ENCODE results near the gene CHMP4B. TPM values are rescaled to one million over a fixed set of nuclear protein-coding genes. Genes with fewer than 3 reads are reported as not detected.

The CHMP4B gene
- total and polyA plus RNA-seq, 2 donors (not counting 1 experiment from before 2014, with no cell fraction given) = 62.3 to 83.9 TPM

- DNase-seq = no peak
- WGBS (ENCODE audit: insufficient coverage) = 94% methylated on average over 9 of the region's 9 CpGs
- peak overlapping the region; percentile 37 for H3K27ac Mint-ChIP-seq
Observed at GRCh38 chr20:33861458-33861857, 50.3 kb downstream of the CHMP4B start.

GRCh38 chr20:33862709-33863403 lies 51.7 kb downstream of the CHMP4B start:
- Histone ChIP-seq H2AFZ (ENCODE audit: insufficient read depth, low read depth, low read length, poor library complexity, severe bottlenecking) (peak overlapping the region; percentile 34), H3K4me2 (replicated peaks; ENCODE audit: low read depth, low read length, poor library complexity, severe bottlenecking) (peak overlapping the region; percentile 40), H4K20me1 (ENCODE audit: control insufficient read depth, insufficient read depth, low read length, poor library complexity, severe bottlenecking) (no peaks in the 10 kb centered on the region), H3K79me2 (ENCODE audit: control insufficient read depth, insufficient read depth, low read length) (no peaks in the 10 kb centered on the region), H3K27ac (ENCODE audit: low read length in 2 of 2) (no peak overlapping the region), H3K4me1 (ENCODE audit: control insufficient read depth in 2 of 2, insufficient read depth in 2 of 2, low read length in 2 of 2) (peaks cover 25 to 28% of the 10 kb centered on the region in 2 donors), H3K9me3 (ENCODE audit: control extremely low read depth in 1 of 3, control insufficient read depth in 2 of 3, insufficient read depth in 1 of 3, low read length in 2 of 3) (no peaks in the 10 kb centered on the region), H3K9ac (ENCODE audit: low read length) (no peak overlapping the region), H3K4me3 (ENCODE audit: control extremely low read depth in 1 of 5, extremely low read depth in 1 of 5, insufficient read depth in 1 of 5, low read depth in 2 of 5, low read length in 4 of 5) (no peak overlapping the region), H3K27me3 (replicated peaks in 1 of 4; ENCODE audit: control extremely low read depth in 1 of 4, control insufficient read depth in 3 of 4, insufficient read depth in 4 of 4, low read length in 3 of 4) (no peaks in the 10 kb centered on the region), H3K36me3 (replicated peaks in 1 of 2; ENCODE audit: control extremely low read depth in 1 of 2, control insufficient read depth in 1 of 2, extremely low read depth in 1 of 2, insufficient read depth in 2 of 2, low read length in 1 of 2) (no peaks in the 10 kb centered on the region)
- CTCF ChIA-PET = interaction anchor here (0.6 to 3.5 kb wide), 13 partner anchors 10 to 268 kb away, joined by 3 to 30 read pairs (median 4); no protein-coding TSS in a partner anchor
- POLR2A ChIA-PET = interaction anchor here (0.6 kb wide), 1 partner anchor 9 kb away, joined by 3 read pairs; no protein-coding TSS in a partner anchor
- TF ChIP-seq, protein P1, sequence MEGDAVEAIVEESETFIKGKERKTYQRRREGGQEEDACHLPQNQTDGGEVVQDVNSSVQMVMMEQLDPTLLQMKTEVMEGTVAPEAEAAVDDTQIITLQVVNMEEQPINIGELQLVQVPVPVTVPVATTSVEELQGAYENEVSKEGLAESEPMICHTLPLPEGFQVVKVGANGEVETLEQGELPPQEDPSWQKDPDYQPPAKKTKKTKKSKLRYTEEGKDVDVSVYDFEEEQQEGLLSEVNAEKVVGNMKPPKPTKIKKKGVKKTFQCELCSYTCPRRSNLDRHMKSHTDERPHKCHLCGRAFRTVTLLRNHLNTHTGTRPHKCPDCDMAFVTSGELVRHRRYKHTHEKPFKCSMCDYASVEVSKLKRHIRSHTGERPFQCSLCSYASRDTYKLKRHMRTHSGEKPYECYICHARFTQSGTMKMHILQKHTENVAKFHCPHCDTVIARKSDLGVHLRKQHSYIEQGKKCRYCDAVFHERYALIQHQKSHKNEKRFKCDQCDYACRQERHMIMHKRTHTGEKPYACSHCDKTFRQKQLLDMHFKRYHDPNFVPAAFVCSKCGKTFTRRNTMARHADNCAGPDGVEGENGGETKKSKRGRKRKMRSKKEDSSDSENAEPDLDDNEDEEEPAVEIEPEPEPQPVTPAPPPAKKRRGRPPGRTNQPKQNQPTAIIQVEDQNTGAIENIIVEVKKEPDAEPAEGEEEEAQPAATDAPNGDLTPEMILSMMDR (IDR thresholded peaks at IDR 0.05) = peak; percentile 79
- no peak for TF ChIP-seq EZH2 (IDR thresholded peaks at IDR 0.05; ENCODE audit: borderline replicate concordance, insufficient read depth, low read depth, low read length, poor library complexity, severe bottlenecking)
- peaks cover 26% of the 10 kb centered on the region for H3K4me1 Mint-ChIP-seq
- ATAC-seq (ENCODE audit: low read depth) (peak; percentile 53), DNase-seq (peak; percentile 58)
- 20% methylated on average over 21 of the region's 32 CpGs for WGBS (ENCODE audit: insufficient coverage)
- intact Hi-C loops (cut with micrococcal nuclease) = loop anchor here (1.0 kb wide), 2 partner anchors 207 to 266 kb away; no protein-coding TSS in a partner anchor
- no peaks in the 10 kb centered on the region for H3K9me3 Mint-ChIP-seq (ENCODE audit: insufficient read depth)
- H3K27me3 Mint-ChIP-seq = no peaks in the 10 kb centered on the region
- H3K27ac Mint-ChIP-seq = no peak overlapping the region
- no peak overlapping the region for H3K4me3 Mint-ChIP-seq

More at GRCh38 chr20:33861458-33861857, 50.3 kb downstream of the CHMP4B start:
- TF ChIP-seq, protein P1 (IDR thresholded peaks at IDR 0.05) = no peak
- Histone ChIP-seq H3K4me1 (ENCODE audit: control insufficient read depth in 2 of 2, insufficient read depth in 2 of 2, low read length in 2 of 2) (peaks cover 25 to 28% of the 10 kb centered on the region in 2 donors), H3K4me3 (ENCODE audit: control extremely low read depth in 1 of 5, extremely low read depth in 1 of 5, insufficient read depth in 1 of 5, low read depth in 2 of 5, low read length in 4 of 5) (no peak overlapping the region), H3K79me2 (ENCODE audit: control insufficient read depth, insufficient read depth, low read length) (no peaks in the 10 kb centered on the region), H3K9ac (ENCODE audit: low read length) (no peak overlapping the region), H2AFZ (ENCODE audit: insufficient read depth, low read depth, low read length, poor library complexity, severe bottlenecking) (no peak overlapping the region), H3K27ac (ENCODE audit: low read length in 2 of 2) (no peak overlapping the region), H3K9me3 (ENCODE audit: control extremely low read depth in 1 of 3, control insufficient read depth in 2 of 3, insufficient read depth in 1 of 3, low read length in 2 of 3) (no peaks in the 10 kb centered on the region), H3K36me3 (replicated peaks in 1 of 2; ENCODE audit: control extremely low read depth in 1 of 2, control insufficient read depth in 1 of 2, extremely low read depth in 1 of 2, insufficient read depth in 2 of 2, low read length in 1 of 2) (peaks cover 0 to 6% of the 10 kb centered on the region in 2 experiments), H3K27me3 (replicated peaks in 1 of 4; ENCODE audit: control extremely low read depth in 1 of 4, control insufficient read depth in 3 of 4, insufficient read depth in 4 of 4, low read length in 3 of 4) (no peaks in the 10 kb centered on the region), H4K20me1 (ENCODE audit: control insufficient read depth, insufficient read depth, low read length, poor library complexity, severe bottlenecking) (no peaks in the 10 kb centered on the region), H3K4me2 (replicated peaks; ENCODE audit: low read depth, low read length, poor library complexity, severe bottlenecking) (no peak overlapping the region)
- no peaks in the 10 kb centered on the region for H3K9me3 Mint-ChIP-seq (ENCODE audit: insufficient read depth)
- intact Hi-C loops (cut with micrococcal nuclease) = no loop called here
- peaks cover 34% of the 10 kb centered on the region for H3K4me1 Mint-ChIP-seq
- no peak for ATAC-seq (ENCODE audit: low read depth)
- no peaks in the 10 kb centered on the region for H3K27me3 Mint-ChIP-seq
- H3K4me3 Mint-ChIP-seq = no peak overlapping the region
- CTCF ChIA-PET = interaction anchor here (0.9 to 3.5 kb wide), 4 partner anchors 54 to 268 kb away, joined by 3 to 30 read pairs (median 3); no protein-coding TSS in a partner anchor
- POLR2A ChIA-PET = no interaction called here

Measured in B cell (primary cell).